Stimulated activated CD4-positive, alpha-beta T cell treated with anti-CD3 and anti-CD28 coated beads, Interleukin-2, amount 100 ng/mL, for 24 hours (primary cell): ENCODE measurements around the gene LMF1.

Experiments
- DNase-seq, 2 donors: peaks; one replicate each; pipeline ENCODE4 v3.0.0-alpha.2; 2020

Gene LMF1

DNA sequence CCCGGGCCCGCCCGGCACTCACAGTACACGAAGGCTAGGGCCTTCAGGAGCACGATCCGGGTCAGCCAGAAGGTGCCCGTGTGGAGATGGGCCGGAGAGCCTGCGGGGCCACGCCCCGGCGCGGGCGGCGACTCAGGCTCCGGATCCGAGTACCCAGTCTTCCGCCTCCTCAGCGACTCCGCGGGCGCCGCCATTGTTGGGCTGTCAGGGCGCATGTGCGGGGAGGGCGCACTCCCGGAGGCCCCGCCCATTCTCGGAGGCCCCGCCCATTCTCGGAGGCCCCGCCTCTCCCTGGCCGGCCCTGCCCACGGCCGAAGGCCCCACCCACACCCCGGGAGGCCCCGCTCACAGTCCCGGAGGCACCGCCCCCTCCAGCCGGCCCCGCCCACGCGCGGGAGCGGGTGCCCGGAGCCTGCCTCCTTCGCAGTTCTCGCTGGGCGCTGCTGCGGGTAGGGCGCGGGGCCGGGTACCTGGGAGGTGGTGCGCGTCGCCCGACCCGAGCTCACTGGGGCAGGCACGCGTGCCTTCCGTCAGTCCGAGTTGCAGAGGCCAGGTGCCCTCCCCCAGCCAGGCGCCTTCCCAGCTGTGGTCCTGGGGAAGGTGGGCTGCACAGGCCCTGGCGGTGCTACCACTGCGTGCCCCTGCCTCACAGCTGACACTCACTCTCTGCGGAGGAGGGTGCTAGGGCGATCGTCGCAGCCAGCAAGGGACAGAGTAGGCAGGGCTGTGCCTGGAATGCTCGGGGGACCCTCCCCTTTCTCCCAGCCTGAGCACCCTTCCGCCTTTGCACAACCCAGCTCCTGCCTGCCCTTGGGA, at the start of gene LMF1:
Gene LMF1 (minus strand): TSS at position 219 of the 816 bp plus-strand sequence. CDS start 4 bp downstream, at position 215.
- peak; percentile 95 to 98 for DNase-seq

DNA sequence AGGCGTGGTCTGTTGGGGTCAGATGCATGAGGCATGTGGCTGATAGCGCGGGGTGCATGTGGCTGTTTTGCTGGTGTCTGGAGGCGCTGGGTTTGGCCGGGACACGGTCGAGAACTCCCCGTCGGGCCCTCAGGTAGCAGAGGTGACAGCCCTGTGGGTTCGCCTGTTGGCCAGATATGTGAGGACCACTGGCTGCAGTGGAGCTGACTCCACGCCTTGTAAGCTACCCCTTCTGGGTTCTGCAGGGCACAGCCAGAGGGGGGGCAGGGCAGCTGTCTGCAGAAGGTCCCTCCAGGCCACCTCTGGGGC, 49.3 kb upstream of the LMF1 start:
- DNase-seq, result no peak

DNA sequence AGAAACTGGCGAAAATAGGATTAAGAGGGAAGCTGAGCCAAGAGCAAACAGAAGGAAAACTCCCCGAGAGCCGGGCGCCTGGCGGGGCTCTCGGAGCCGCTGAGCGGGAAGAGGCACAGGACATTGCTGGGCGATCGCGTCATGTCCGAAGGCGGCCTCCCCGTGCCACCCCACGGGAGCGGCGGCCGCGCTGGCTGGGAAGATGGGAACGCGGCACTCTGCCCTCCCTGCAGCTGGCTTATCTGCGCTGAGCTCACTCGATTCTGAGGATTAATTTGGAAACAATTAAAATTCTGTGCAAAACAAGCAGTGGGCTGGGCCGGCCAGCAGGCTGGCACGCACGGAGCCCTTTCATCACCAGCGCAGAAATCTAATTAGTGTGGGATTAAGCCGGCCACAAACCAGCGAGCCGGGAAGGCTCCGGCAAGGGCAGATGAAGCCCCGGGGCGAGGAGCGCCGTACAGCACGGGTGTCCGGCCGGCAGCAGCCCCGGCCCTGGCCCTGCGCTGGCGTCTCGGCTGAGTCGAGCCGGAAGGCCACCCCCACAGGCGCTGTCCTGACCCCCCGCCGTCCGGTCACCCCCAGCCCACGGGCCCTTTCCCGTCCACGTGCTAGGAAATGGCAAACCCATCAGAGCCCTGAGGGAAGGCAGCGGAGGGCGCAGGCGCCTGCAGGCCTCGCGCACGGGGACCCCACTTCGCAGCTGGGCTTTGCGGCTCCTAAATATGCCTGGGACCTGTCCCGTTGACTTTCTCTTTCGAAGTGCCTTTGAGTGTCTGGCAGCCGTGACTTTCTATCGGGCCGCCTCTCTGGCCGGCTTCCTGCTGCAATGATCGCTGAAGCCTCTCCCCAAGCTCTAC, 48.7 kb upstream of the LMF1 start:
- DNase-seq, result no peak

DNA sequence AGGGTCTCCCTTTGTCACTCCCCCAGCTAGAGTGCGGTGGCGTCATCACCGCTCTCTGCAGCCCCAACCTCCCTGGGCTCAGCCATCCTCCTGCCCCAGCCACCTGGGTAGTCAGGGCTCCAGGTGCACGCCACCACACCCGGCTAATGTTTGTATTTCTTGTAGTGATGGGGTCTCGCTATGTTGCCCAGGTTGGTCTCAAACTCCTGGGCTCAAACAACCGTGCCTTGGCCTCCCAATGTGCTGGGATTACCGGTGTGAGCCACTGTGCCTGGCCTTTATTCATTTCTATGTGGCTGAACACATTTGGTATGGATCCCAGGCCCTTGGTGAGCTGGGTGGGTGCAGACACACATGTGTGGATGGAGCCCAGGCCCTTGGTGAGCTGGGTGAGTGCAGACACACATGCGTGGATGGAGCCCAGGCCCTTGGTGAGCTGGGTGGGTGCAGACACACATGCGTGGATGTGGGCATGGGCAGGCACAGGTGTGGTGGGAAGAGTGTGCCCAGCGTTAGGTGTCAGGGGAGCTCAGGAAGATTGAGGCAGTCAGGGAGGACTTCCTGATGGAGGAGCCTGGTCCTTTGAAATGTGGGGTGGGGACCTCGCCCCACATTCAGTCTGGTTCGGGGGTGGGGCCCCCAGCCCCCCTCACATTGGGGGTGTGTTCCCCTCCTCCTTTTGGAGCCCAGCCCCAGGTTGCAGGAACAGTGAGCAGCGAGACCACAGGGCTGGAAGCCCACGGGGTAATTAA, 47.8 kb upstream of the LMF1 start:
- DNase-seq, result no peak

DNA sequence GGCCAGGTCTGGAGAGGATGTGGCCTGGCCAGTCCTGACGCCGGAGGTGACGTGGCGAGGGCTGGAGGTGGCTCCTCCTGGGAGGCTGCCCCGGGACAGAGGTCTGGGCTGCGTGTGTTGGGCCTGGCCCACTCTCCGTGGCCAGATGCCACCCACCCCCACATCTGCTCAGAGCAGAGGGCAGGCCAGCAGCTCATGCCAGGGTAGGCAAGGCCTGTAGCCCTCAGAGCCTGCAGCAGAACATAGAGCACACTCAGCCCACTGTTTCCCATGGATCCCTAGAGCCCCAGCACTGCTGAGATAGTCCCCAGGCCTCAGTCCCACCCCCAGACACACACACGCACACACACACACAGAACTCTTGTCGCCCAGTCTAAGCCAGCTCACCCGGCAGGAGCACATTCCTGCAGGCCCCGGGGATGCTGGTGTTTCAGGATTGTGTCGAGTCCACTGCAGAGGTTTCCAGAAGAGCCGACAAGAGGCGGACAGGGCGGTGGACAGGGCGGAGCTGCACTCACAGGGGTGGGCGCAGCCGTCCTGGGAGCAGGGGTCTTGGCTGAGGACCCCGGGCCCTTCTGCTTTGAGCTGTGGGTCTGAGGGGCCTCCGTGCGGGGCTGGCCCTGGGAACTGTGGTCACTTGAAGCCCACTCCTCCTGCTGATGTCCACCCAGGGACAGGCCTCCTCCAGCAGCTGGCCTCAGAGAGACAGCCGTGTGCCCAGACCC, 44.1 kb upstream of the LMF1 start:
- no peak for DNase-seq

DNA sequence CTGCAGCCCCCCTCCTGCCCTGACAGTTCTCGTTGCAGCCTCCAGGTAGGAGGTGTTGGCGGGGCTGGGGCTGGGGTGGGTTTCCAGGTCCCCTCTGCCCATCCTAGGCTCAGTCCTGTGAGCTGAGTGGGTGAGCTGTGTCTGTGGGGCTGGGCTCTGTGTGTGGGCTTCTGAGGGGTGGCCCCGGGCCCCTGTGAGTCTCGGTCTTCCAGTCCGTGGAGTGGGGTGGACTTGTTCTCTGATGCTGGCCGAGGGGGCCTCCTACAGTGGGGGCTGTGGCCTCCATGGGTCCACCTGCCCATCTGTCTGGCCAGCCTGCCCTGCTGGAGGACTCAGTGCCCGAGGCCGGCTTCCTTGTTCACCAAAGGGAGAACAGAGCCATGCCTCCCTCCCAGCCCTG, 43.4 kb upstream of the LMF1 start:
- DNase-seq, result no peak

DNA sequence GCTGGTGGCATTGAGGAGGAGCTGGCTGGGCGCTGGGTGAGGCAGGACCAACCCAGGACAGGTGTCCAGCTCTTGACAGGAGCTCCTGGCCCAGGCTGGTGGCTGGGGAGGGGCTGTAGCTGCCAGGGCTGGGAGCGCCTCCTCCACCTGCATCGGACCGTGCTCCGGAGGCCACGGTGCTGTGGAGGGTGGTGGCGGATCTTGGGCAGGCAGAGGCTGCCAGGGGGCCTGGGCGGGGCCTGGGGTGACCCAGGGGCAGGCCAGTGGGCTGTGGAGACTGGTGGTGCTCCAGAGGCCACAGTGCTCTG, 42.8 kb upstream of the LMF1 start:
- no peak for DNase-seq

DNA sequence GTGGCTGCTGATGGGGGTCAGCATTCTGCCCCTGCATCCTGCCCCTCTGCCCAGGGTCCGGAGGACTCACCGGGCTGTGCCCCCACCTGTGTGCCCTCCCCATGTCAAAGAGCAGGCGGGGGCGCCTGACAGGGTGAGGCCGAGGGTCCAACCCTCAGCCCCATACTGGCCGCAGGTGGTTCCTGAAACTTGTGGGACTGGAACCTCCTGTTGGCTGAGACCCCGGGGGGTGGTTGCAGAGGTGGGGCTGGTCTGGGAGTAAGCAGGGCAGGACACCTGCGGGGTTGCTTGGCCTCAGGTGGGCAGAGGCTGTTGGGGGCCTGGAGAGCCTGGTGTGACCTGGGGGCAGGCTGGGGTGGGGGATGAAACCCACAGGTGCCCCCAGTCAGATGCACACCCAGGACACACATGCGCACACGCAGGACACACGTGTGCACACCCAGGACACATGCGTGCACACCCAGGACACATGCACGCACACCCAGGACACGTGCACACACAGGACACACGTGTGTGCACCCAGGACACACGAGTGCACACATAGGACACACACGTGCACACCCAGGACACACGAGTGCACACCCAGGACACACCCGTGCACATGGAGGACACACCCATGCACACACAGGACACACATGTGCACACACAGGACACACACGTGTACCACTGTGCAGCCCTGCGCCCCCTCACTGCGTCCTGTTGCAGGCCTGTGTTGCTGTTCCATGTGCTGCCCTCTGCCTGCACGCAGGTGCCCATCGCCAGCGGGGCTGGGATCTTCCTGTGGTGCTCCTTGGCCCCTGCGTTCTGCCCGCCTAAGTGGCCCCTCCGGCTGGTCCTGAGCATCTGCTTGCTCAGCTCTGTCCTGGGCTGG, 42.2 kb upstream of the LMF1 start:
- no peak for DNase-seq

DNA sequence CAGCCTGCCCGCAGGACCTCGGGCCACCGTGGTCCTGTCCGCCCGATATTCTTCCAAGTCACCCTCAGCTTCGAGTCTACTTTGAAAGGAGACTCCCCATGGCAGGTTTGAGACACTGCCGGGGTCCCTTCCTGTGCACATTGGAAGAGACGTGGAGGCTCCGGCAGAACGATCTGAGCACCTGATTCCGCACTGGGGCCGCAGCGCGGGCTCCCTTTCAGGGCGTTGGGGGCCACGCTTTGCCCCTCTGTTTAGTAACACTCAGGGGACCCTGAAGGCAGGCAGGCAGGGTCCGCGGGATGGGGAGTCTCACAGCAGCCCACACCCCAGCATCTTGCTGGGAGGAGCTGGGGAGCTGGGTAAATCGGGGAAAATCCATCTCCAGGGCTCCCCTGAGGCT, 41.4 kb upstream of the LMF1 start:
- no peak for DNase-seq

DNA sequence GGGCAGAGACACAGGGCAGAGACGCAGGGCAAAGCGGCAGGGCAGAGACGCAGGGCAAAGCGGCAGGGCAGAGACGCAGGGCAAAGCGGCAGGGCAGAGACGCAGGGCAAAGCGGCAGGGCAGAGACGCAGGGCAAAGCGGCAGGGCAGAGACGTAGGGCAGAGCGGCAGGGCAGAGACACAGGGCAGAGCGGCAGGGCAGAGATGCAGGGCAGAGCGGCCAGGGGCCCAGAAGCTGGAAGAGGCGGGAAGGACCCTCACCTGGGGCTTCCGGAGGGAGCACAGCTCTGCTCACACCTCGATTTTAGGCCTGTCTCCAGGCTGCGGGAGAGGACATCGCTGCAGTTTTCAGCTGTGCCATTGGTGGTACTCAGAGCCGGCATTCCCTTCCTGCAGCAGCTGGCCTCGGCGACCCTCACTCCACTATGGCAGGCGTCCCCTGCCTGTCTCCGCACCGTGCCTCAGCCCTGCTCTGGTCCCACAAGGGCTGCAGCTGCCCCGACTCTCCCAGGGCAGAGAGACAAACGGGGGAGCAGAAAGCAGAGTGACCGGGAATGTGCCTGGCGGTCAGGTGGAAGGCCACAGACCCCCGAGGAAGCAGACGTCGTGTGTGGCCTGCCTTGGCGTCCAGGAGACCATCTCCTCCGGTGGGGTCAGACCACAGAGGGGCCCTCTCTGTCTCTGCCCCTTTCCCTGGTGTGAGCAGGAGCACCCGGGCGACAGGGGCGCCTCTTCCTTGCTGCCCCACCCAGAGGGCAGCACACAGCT, 40.7 kb upstream of the LMF1 start:
- no peak for DNase-seq

DNA sequence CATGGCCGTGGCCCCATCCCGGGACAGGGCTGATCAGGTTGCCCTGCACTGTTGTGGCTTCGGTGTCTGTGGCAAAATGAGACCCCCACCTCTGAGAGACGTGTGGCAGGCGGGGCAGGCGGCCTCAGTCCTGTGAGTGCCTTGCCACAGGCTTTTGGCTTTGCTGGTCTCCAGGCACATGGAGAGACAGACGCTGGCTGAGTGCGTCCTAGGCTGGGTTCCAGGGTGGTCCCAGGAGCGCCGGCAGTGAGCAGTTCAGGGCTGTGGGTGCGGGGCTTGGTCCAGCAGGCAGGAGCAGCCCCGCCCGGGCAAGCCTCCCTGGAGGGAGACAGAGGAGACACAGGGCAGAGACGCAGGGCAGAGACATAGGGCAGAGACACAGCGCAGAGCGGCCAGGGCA, 40.0 kb upstream of the LMF1 start:
- no peak for DNase-seq

DNA sequence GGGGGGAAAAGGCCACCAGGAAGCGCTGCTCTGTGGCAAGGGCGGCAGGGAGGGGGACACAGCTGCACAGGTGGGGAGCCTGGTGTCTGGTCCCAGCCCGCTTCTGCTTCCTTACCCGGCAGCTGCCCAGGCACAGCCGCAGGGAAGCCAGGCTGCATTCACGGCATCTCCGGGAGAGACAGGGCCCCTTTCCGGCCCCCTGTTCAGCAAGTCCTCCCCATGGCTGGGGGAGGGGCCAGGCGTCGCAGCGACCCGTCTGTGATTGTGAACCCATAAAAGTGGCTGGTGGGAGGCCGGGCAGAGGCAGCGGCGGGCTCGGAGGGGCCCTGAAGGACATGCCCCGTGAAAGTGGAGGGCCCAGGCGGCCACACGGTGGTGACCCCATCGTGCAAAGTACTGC, 39.5 kb upstream of the LMF1 start:
- no peak for DNase-seq

DNA sequence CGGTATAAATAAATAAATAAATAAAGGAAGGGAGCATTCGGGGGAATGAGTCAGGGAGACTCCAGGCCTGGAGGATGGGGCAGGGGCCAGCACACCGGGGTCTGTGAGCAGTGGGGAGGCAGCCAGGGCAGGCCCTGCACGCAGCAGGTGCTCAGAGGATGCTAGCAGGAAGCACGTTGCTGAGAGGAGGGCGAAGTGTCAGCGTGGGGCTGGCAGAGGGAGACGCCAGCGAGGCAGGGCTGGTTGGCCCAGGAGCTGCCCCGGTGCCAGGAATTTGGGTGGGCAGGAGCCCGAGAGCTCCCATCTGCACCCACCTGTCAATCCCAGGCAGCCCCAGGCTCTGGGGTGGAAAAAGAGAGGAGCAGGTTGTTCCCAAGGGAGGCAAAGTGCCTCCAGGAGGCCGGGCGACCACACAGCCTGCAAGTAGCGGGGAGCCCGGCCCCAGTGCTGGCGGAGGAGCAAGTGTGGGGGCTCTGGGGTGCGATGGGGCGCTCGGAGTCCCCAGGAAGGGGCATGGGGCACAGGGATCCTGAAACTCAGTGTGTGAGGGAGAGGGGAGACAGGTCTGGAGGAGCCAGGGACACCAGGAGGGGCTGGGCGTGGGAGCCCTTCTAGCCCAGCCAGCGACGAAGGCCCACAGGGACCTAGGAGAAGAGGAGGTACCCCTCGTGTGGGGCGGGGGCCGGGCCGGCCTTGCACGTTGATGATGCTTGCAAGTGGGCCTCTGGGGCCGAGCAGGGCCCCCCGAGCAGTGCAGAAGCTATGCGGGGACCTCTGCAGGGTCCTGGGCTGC, 38.8 kb upstream of the LMF1 start:
- no peak for DNase-seq

DNA sequence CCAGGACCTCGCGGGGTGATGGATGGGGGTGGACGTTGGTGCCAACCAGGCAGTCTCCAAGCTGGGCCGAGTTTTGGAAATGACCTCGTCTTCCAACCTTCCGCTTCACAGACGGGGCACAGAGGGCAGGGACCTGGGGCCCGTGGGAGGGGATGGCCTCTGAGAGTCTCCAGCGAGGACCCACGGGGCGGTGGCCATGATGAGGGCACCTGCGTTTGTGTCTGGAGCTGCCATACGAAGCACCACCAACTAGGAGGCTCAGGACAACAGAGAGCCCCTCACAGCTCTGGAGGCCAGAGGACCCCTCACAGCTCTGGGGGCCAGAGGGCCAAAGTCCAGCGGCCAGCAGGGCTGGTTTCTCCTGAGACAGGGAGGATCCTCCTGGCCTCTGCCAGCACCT, 37.3 kb upstream of the LMF1 start:
- no peak for DNase-seq

DNA sequence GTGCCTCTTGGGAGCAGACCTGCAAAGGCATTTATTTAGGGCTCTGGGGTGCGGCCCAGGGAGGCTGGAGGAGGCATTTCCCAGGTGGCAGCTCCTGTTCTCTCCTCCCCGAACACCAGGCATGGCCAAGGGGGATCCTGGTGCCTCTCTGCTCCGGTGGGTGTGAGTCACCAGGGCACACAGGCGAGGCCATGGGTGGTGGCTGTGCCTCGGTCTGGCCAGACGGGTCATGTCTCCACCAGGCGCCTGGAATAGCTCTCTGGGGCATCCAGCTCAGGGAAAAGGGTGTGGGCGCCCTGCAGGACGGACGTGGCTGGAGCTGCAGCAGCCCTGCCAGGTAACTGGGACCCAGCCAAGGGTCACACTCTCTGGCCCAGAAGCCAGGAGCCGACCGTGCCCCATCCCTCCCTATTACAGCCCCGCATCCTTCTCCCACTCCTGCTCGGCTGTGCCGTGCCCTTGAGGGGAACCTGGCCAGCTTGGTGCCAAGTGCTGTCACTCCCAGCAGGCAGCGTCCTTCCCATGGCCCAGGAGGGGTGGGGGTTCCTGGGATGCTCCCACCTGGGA, 36.6 kb upstream of the LMF1 start:
- DNase-seq, result no peak

DNA sequence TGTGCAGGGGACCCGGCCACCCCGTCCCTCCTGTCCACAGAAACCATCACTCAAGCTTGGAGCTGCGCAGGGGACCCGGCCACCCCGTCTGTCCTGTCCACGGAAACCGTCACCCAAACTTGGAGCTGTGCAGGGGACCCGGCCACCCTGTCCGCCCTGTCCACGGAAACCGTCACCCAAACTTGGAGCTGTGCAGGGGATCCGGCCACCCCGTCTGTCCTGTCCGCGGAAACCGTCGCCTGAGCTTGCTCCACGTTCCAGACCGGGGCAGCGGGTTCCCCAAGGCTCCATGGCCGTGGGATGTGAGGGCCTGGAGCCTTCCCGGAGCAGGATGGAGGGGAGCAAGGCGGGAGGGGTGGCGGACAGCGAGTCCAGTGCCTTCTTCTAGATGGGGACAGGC, 36.0 kb upstream of the LMF1 start:
- DNase-seq, result no peak

DNA sequence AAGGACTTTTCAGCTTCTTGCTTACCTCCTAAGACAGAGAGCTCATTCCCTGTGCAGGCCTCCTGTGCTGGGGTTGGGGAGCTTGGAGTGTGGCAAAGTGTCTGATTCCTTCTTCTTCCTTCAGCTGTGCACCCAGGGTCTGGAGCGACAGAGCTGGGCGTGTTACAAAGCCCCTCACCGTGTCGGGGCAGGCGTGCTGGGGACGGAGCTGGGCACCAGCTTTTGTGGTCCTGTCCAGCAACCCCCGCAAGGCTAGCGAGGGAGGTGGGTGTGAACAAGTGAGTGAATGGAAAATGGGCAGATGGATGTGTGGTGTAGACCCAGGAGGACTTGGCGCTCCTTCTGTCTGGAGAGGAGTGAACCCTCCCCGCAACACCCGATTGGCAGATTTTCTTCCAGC, 34.5 kb upstream of the LMF1 start:
- DNase-seq, result no peak

DNA sequence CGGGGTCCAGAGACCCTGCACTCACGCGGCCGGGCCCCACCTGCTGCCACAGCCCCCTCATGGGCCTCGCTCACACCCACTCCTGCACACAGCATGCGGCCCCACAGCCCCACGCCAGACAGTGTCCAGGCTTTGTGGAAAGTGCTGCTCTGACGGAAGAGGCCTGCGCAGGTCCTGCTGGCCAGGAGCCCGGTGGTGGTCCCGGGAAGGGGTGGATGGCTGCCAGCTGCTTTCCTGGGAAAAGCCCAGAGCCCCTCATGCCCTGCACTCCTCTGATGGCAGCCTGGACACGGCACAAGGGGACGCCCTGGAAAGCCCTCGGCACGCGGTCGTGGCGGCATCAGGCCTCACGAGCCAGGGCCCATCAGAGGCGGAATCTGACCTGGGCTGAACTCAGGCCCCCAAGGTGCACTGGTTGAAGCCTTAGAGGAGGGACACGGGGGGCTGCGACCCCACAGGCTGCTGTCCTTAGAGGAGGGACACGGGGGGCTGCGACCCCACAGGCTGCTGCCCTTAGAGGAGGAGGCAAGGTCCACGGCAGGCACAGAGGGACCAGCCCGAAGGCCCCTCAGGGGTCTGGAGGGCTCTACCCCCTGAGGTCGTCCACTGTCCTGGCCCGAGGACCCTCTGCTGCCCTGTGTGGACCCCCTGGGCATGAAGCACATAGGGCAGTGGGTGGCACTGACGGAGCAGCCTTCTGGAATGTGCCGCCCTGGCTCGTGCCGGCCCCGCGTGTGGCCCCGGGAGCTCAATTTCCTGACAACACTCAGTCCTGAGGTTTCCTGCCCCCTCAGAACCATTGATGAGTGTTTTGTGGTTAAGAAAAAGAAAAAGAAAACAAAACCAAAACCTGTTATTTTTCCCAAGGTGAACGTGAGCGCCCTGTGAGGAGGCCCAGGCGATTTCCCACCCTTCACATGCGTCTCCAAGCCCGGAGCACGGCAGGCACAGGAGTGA, 32.9 kb upstream of the LMF1 start:
- DNase-seq, result peak; percentile 62 to 65
